ENCODE results near the gene SYT7. TPM values are rescaled to one million over a fixed set of nuclear protein-coding genes. Genes with fewer than 3 reads are reported as not detected.
A peak's percentile ranks its signal among the peaks of the same experiment; 100 is the strongest.

The SYT7 gene
- total and polyA plus RNA-seq, 9 donors = 0.93 to 2.8 (median 2.3) TPM

- WGBS (ENCODE audit: insufficient coverage) = 33% methylated on average over 18 of the region's 20 CpGs
Measured at GRCh38 chr11:61546663-61547062, 34.2 kb downstream of the SYT7 start.

GRCh38 chr11:61545921-61546320, 35.0 kb downstream of the SYT7 start:
- H3K27me3 ChIP-seq (ENCODE audit: control insufficient read depth, insufficient read depth, low read length) = no peaks in the 10 kb centered on the region

More at GRCh38 chr11:61546663-61547062, 34.2 kb downstream of the SYT7 start:
- no peaks in the 10 kb centered on the region for H3K36me3 ChIP-seq (ENCODE audit: control insufficient read depth, insufficient read depth, low read length)
- no peak overlapping the region for H3K27ac ChIP-seq (ENCODE audit: low read length)
- H3K4me3 ChIP-seq (ENCODE audit: low read length) = peak overlapping the region; percentile 2
- H3K4me1 ChIP-seq (ENCODE audit: control insufficient read depth, insufficient read depth, low read length) = peaks cover 16% of the 10 kb centered on the region
- DNase-seq = no peak
- H3K9me3 ChIP-seq (replicated peaks; ENCODE audit: control insufficient read depth, low read depth, low read length) = no peaks in the 10 kb centered on the region
- H3K27me3 ChIP-seq (ENCODE audit: control insufficient read depth, insufficient read depth, low read length) = no peaks in the 10 kb centered on the region

GRCh38 chr11:61545341-61545740, 35.5 kb downstream of the SYT7 start:
- peaks cover 28% of the 10 kb centered on the region for H3K4me1 ChIP-seq (ENCODE audit: control insufficient read depth, insufficient read depth, low read length)

More at GRCh38 chr11:61545921-61546320, 35.0 kb downstream of the SYT7 start:
- no peak for DNase-seq
- no peaks in the 10 kb centered on the region for H3K9me3 ChIP-seq (replicated peaks; ENCODE audit: control insufficient read depth, low read depth, low read length)
- no peaks in the 10 kb centered on the region for H3K36me3 ChIP-seq (ENCODE audit: control insufficient read depth, insufficient read depth, low read length)
- H3K4me3 ChIP-seq (ENCODE audit: low read length) = no peak overlapping the region
- H3K27ac ChIP-seq (ENCODE audit: low read length) = no peak overlapping the region
- H3K4me1 ChIP-seq (ENCODE audit: control insufficient read depth, insufficient read depth, low read length) = peaks cover 22% of the 10 kb centered on the region
- WGBS (ENCODE audit: insufficient coverage) = 95% methylated on average over 25 of the region's 32 CpGs

GRCh38 chr11:61544466-61544865, 36.4 kb downstream of the SYT7 start:
- DNase-seq = no peak
- 76% methylated on average over 5 of the region's 6 CpGs for WGBS (ENCODE audit: insufficient coverage)
- no peaks in the 10 kb centered on the region for H3K36me3 ChIP-seq (ENCODE audit: control insufficient read depth, insufficient read depth, low read length)
- no peaks in the 10 kb centered on the region for H3K27me3 ChIP-seq (ENCODE audit: control insufficient read depth, insufficient read depth, low read length)
- H3K27ac ChIP-seq (ENCODE audit: low read length) = no peak overlapping the region
- H3K4me1 ChIP-seq (ENCODE audit: control insufficient read depth, insufficient read depth, low read length) = peaks cover 36% of the 10 kb centered on the region
- no peaks in the 10 kb centered on the region for H3K9me3 ChIP-seq (replicated peaks; ENCODE audit: control insufficient read depth, low read depth, low read length)
- H3K4me3 ChIP-seq (ENCODE audit: low read length) = no peak overlapping the region

More at GRCh38 chr11:61545341-61545740, 35.5 kb downstream of the SYT7 start:
- Histone ChIP-seq H3K9me3 (replicated peaks; ENCODE audit: control insufficient read depth, low read depth, low read length) (no peaks in the 10 kb centered on the region), H3K4me3 (ENCODE audit: low read length) (no peak overlapping the region), H3K36me3 (ENCODE audit: control insufficient read depth, insufficient read depth, low read length) (no peaks in the 10 kb centered on the region), H3K27ac (ENCODE audit: low read length) (no peak overlapping the region), H3K27me3 (ENCODE audit: control insufficient read depth, insufficient read depth, low read length) (no peaks in the 10 kb centered on the region)
- WGBS (ENCODE audit: insufficient coverage) = 92% methylated on average over 7 of the region's 7 CpGs
- DNase-seq = no peak

- no peak for DNase-seq
- H3K4me1 ChIP-seq (ENCODE audit: control insufficient read depth, insufficient read depth, low read length) = peaks cover 43% of the 10 kb centered on the region
- no peak overlapping the region for H3K4me3 ChIP-seq (ENCODE audit: low read length)
- no peaks in the 10 kb centered on the region for H3K36me3 ChIP-seq (ENCODE audit: control insufficient read depth, insufficient read depth, low read length)
- WGBS (ENCODE audit: insufficient coverage) = no CpG with 5 or more reads among the region's 4 CpGs
- no peaks in the 10 kb centered on the region for H3K9me3 ChIP-seq (replicated peaks; ENCODE audit: control insufficient read depth, low read depth, low read length)
- H3K27ac ChIP-seq (ENCODE audit: low read length) = no peak overlapping the region
- peaks cover 4% of the 10 kb centered on the region for H3K27me3 ChIP-seq (ENCODE audit: control insufficient read depth, insufficient read depth, low read length)
Measured at GRCh38 chr11:61543606-61544306, 37.1 kb downstream of the SYT7 start.

- 51% methylated on average over 12 of the region's 16 CpGs for WGBS (ENCODE audit: insufficient coverage)
- Histone ChIP-seq H3K9me3 (replicated peaks; ENCODE audit: control insufficient read depth, low read depth, low read length) (no peaks in the 10 kb centered on the region), H3K27me3 (ENCODE audit: control insufficient read depth, insufficient read depth, low read length) (peaks cover 4% of the 10 kb centered on the region), H3K36me3 (ENCODE audit: control insufficient read depth, insufficient read depth, low read length) (no peaks in the 10 kb centered on the region), H3K4me3 (ENCODE audit: low read length) (no peak overlapping the region), H3K27ac (ENCODE audit: low read length) (no peak overlapping the region), H3K4me1 (ENCODE audit: control insufficient read depth, insufficient read depth, low read length) (peaks cover 51% of the 10 kb centered on the region)
- peak; percentile 62 for DNase-seq
Measured at GRCh38 chr11:61542705-61543104, 38.2 kb downstream of the SYT7 start.

- peak overlapping the region; percentile 35 for H3K27ac ChIP-seq (ENCODE audit: low read length)
- H3K9me3 ChIP-seq (replicated peaks; ENCODE audit: control insufficient read depth, low read depth, low read length) = no peaks in the 10 kb centered on the region
- H3K4me3 ChIP-seq (ENCODE audit: low read length) = no peak overlapping the region
- DNase-seq = no peak
- H3K36me3 ChIP-seq (ENCODE audit: control insufficient read depth, insufficient read depth, low read length) = no peaks in the 10 kb centered on the region
- peaks cover 4% of the 10 kb centered on the region for H3K27me3 ChIP-seq (ENCODE audit: control insufficient read depth, insufficient read depth, low read length)
- 15% methylated on average over 19 of the region's 19 CpGs for WGBS (ENCODE audit: insufficient coverage)
- H3K4me1 ChIP-seq (ENCODE audit: control insufficient read depth, insufficient read depth, low read length) = peaks cover 51% of the 10 kb centered on the region
Measured at GRCh38 chr11:61542024-61542461, 38.8 kb downstream of the SYT7 start.

GRCh38 chr11:61541598-61541997, 39.3 kb downstream of the SYT7 start:
- H3K27me3 ChIP-seq (ENCODE audit: control insufficient read depth, insufficient read depth, low read length) = peaks cover 4% of the 10 kb centered on the region
- WGBS (ENCODE audit: insufficient coverage) = 16% methylated on average over 3 of the region's 3 CpGs
- H3K4me3 ChIP-seq (ENCODE audit: low read length) = no peak overlapping the region
- peak; percentile 86 for DNase-seq
- H3K27ac ChIP-seq (ENCODE audit: low read length) = no peak overlapping the region
- H3K36me3 ChIP-seq (ENCODE audit: control insufficient read depth, insufficient read depth, low read length) = no peaks in the 10 kb centered on the region
- H3K9me3 ChIP-seq (replicated peaks; ENCODE audit: control insufficient read depth, low read depth, low read length) = no peaks in the 10 kb centered on the region
- peaks cover 51% of the 10 kb centered on the region for H3K4me1 ChIP-seq (ENCODE audit: control insufficient read depth, insufficient read depth, low read length)

GRCh38 chr11:61540528-61540927, 40.3 kb downstream of the SYT7 start:
- no peaks in the 10 kb centered on the region for H3K36me3 ChIP-seq (ENCODE audit: control insufficient read depth, insufficient read depth, low read length)
- H3K27ac ChIP-seq (ENCODE audit: low read length) = peak overlapping the region; percentile 65
- no peak for DNase-seq
- WGBS (ENCODE audit: insufficient coverage) = 38% methylated on average over 2 of the region's 9 CpGs
- no peaks in the 10 kb centered on the region for H3K9me3 ChIP-seq (replicated peaks; ENCODE audit: control insufficient read depth, low read depth, low read length)
- H3K4me1 ChIP-seq (ENCODE audit: control insufficient read depth, insufficient read depth, low read length) = peaks cover 51% of the 10 kb centered on the region
- peaks cover 4% of the 10 kb centered on the region for H3K27me3 ChIP-seq (ENCODE audit: control insufficient read depth, insufficient read depth, low read length)
- no peak overlapping the region for H3K4me3 ChIP-seq (ENCODE audit: low read length)

- WGBS (ENCODE audit: insufficient coverage) = no CpG with 5 or more reads among the region's 14 CpGs
- Histone ChIP-seq H3K9me3 (replicated peaks; ENCODE audit: control insufficient read depth, low read depth, low read length) (no peaks in the 10 kb centered on the region), H3K4me3 (ENCODE audit: low read length) (no peak overlapping the region), H3K27ac (ENCODE audit: low read length) (peak overlapping the region; percentile 65), H3K36me3 (ENCODE audit: control insufficient read depth, insufficient read depth, low read length) (no peaks in the 10 kb centered on the region), H3K4me1 (ENCODE audit: control insufficient read depth, insufficient read depth, low read length) (peaks cover 52% of the 10 kb centered on the region), H3K27me3 (ENCODE audit: control insufficient read depth, insufficient read depth, low read length) (peaks cover 4% of the 10 kb centered on the region)
- peak; percentile 81 for DNase-seq
Measured at GRCh38 chr11:61539831-61540357, 41.0 kb downstream of the SYT7 start.
